Measurements from ENCODE around the gene RICTOR. TPM values are rescaled to one million over a fixed set of nuclear protein-coding genes. Genes with fewer than 3 reads are reported as not detected.

Gene RICTOR
- total and polyA plus RNA-seq, 9 donors: 6.7 to 55.1 (median 41.5) TPM

DNA sequence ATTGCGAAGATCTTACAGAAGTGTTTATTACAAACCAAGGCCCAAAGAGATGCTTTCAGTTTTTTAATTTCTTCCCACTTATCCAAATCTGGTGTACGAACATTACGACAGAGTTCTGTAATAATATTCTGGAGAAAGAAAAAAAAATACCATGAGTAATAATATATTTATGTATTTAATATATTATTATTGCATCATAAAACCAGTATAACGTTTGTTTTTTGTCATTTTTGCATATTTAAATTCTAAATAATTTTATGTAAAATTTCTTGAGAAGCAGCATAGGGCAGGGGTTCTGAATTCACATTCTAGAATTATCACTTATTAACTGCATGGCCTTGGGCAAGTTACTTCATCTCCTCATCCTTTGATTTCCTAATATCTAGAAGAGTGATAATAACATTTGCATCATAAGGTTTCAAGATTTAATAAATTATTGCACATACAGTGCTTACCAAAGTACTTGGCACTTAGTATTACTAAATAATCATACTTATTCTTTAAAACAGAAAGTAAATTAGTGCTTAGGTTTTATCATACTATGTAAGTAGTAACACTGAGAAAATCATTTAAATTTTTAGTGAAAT lies 120.7 kb downstream of the RICTOR start:
- H3K4me1 ChIP-seq (ENCODE audit: insufficient read depth): no peaks in the 10 kb centered on the region
- H3K9me3 ChIP-seq: no peaks in the 10 kb centered on the region
- H3K36me3 ChIP-seq: no peaks in the 10 kb centered on the region
- no peak for DNase-seq
- intact Hi-C loops (cut with DNase I): no loop called here
- no peak overlapping the region for H3K27ac ChIP-seq
- 91 to 93% (median 91%) methylated on average over 4 of the region's 4 CpGs for WGBS, 3 donors
- TF ChIP-seq EP300 (IDR thresholded peaks at IDR 0.05) (no peak), POLR2A (IDR thresholded peaks at IDR 0.05) (no peak)
- TF ChIP-seq, protein P1, sequence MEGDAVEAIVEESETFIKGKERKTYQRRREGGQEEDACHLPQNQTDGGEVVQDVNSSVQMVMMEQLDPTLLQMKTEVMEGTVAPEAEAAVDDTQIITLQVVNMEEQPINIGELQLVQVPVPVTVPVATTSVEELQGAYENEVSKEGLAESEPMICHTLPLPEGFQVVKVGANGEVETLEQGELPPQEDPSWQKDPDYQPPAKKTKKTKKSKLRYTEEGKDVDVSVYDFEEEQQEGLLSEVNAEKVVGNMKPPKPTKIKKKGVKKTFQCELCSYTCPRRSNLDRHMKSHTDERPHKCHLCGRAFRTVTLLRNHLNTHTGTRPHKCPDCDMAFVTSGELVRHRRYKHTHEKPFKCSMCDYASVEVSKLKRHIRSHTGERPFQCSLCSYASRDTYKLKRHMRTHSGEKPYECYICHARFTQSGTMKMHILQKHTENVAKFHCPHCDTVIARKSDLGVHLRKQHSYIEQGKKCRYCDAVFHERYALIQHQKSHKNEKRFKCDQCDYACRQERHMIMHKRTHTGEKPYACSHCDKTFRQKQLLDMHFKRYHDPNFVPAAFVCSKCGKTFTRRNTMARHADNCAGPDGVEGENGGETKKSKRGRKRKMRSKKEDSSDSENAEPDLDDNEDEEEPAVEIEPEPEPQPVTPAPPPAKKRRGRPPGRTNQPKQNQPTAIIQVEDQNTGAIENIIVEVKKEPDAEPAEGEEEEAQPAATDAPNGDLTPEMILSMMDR (IDR thresholded peaks at IDR 0.05): no peak
- no peaks in the 10 kb centered on the region for H3K27me3 ChIP-seq
- H3K4me3 ChIP-seq: no peak overlapping the region

DNA sequence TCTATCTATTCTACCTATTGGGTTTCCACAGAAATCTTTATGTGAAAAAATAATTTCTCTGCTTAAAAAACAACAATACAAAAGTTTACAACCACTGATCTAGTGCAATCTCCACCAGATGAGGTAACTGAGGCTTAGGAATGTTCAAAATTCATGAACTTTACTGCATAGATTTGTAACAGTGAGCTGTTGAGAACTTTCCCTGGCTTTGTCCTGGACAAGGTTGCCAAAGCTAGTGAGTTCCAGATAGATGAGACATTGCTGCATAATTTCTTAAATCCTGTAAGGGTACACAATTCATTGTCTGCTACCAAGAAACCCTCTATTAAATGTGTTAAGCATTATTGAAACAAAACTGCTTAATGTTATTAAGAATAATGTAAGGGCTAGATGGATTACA lies 125.7 kb downstream of the RICTOR start:
- H3K27me3 ChIP-seq: no peaks in the 10 kb centered on the region
- DNase-seq: no peak
- intact Hi-C loops (cut with DNase I): no loop called here
- no peak overlapping the region for H3K4me3 ChIP-seq
- no peak overlapping the region for H3K27ac ChIP-seq
- no peaks in the 10 kb centered on the region for H3K36me3 ChIP-seq
- no peaks in the 10 kb centered on the region for H3K4me1 ChIP-seq (ENCODE audit: insufficient read depth)
- TF ChIP-seq EP300 (IDR thresholded peaks at IDR 0.05) (no peak), POLR2A (IDR thresholded peaks at IDR 0.05) (no peak)
- TF ChIP-seq, protein P1 (IDR thresholded peaks at IDR 0.05): no peak
- no peaks in the 10 kb centered on the region for H3K9me3 ChIP-seq

DNA sequence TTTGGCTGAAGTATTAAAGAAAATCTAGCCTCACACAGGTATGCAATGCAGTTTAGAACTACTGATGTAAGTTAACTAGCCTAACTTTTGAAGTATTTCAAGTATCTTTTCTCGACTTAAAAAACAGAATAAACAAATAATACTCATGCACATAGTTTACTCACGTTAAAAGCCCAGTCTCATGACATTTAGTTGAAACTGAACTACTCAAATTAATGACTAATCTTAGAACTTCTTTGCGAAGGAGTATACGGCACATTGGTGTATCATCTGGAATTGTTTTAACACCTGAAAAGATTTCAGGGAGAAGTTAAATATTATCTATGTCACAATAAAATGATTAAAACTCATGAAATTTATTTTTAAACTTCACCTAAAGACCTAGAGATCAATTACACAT lies 129.9 kb downstream of the RICTOR start:
- Histone ChIP-seq H3K27me3 (no peaks in the 10 kb centered on the region), H3K9me3 (no peaks in the 10 kb centered on the region), H3K4me3 (no peak overlapping the region), H3K4me1 (ENCODE audit: insufficient read depth) (no peaks in the 10 kb centered on the region), H3K36me3 (no peaks in the 10 kb centered on the region), H3K27ac (no peak overlapping the region)
- 83 to 88% (median 84%) methylated on average over 4 of the region's 4 CpGs for WGBS, 3 donors
- intact Hi-C loops (cut with DNase I): no loop called here
- TF ChIP-seq, protein P1 (IDR thresholded peaks at IDR 0.05): no peak
- no peak for TF ChIP-seq POLR2A (IDR thresholded peaks at IDR 0.05)
- TF ChIP-seq EP300 (IDR thresholded peaks at IDR 0.05): no peak
- no peak for DNase-seq

DNA sequence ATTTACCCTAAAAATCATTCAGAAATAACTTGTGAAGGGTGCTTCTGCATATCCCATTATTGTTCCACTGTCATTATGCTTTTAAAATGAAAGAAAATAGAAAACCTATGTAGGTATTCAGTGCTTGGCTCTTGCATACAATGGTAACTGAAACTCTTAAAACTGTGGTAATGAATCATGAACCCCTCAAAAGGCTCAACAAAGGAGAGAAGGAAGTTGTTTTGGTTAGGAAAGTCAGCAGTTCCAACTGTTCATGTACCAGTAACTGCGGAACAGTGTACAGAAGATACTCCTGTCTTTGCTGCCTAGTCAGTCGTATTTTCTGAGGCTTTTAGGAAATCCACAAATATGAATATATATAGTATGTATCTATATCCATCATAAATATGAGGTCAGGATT lies 132.3 kb downstream of the RICTOR start:
- WGBS, 3 donors: 98 to 100% (median 98%) methylated on average over 2 of the region's 2 CpGs
- no peaks in the 10 kb centered on the region for H3K4me1 ChIP-seq (ENCODE audit: insufficient read depth)
- TF ChIP-seq, protein P1 (IDR thresholded peaks at IDR 0.05): no peak
- TF ChIP-seq POLR2A (IDR thresholded peaks at IDR 0.05) (no peak), EP300 (IDR thresholded peaks at IDR 0.05) (no peak)
- intact Hi-C loops (cut with DNase I): no loop called here
- H3K36me3 ChIP-seq: no peaks in the 10 kb centered on the region
- no peak for DNase-seq
- H3K4me3 ChIP-seq: no peak overlapping the region
- H3K27me3 ChIP-seq: no peaks in the 10 kb centered on the region
- H3K27ac ChIP-seq: no peak overlapping the region
- no peaks in the 10 kb centered on the region for H3K9me3 ChIP-seq

All from ovary (tissue), 9 donors.